H1 (cell line): Measurements from ENCODE around the gene ZNF527. TPM values are rescaled to one million over a fixed set of nuclear protein-coding genes. Genes with fewer than 3 reads are reported as not detected.

Source experiments
- ASH2L ChIP-seq: fragments of 200-600, 300-600 bp; sonication (generic); IDR thresholded peaks from one replicate; pipeline ENCODE4 v1.7.1; 2017; ENCODE audit warnings: low read length
- CBX5 ChIP-seq: fragments of 300-800, 300-1000 bp; sonication (generic); IDR thresholded peaks from 2 replicates; pipeline ENCODE4 v1.7.1; 2016; ENCODE audit warnings: antibody characterized with exemption, low read length, low read depth
- CBX8 ChIP-seq: fragments of 300-800, 300-1000 bp; sonication (generic); IDR thresholded peaks from 2 replicates; pipeline ENCODE4 v1.7.1; 2016; ENCODE audit warnings: low read depth, low read length, borderline replicate concordance
- CEBPB ChIP-seq: IDR thresholded peaks from 2 replicates; pipeline ENCODE4 v1.6.1; 2012; ENCODE audit warnings: low read depth, low read length
- EP300 ChIP-seq, 2 experiments: IDR thresholded peaks; 1 replicate in 1 of 2; 2 replicates in 1 of 2; pipeline ENCODE4 v1.6.1; 2011 to 2012; ENCODE audit warnings: low read depth in 2 of 2, low read length in 2 of 2, mild to moderate bottlenecking in 2 of 2, borderline replicate concordance in 1 of 2, inconsistent platforms in 1 of 2, moderate library complexity in 1 of 2
- GTF2F1 ChIP-seq: IDR thresholded peaks from 2 replicates; pipeline ENCODE4 v1.6.1; 2012; ENCODE audit warnings: low read depth, low read length, improper control_type of control experiment, borderline replicate concordance
- KDM1A ChIP-seq: fragments of 200-600, 300-600 bp; sonication (generic); IDR thresholded peaks from 2 replicates; pipeline ENCODE4 v1.7.1; 2016; ENCODE audit warnings: mild to moderate bottlenecking, low read length, borderline replicate concordance
- KDM4A ChIP-seq: IDR thresholded peaks from one replicate; pipeline ENCODE4 v1.7.1; 2012; ENCODE audit warnings: low read depth, mild to moderate bottlenecking, moderate library complexity, low read length, inconsistent platforms; ENCODE audit not compliant: severe bottlenecking
- NANOG ChIP-seq: IDR thresholded peaks from 2 replicates; pipeline ENCODE4 v1.6.1; 2011; ENCODE audit warnings: low read length, low read depth, mild to moderate bottlenecking, inconsistent platforms; ENCODE audit not compliant: insufficient read depth, poor library complexity, severe bottlenecking
- NRF1 ChIP-seq: IDR thresholded peaks from 2 replicates; pipeline ENCODE4 v1.6.1; 2011; ENCODE audit warnings: mild to moderate bottlenecking, low read depth, low read length, improper control_type of control experiment
- POLR2A ChIP-seq, 2 experiments: IDR thresholded peaks; 1 replicate in 1 of 2; 2 replicates in 1 of 2; pipeline ENCODE4 v1.6.1; 2011; ENCODE audit warnings: low read depth in 2 of 2, low read length in 2 of 2, mild to moderate bottlenecking in 2 of 2; ENCODE audit errors: control extremely low read depth in 1 of 2
- RAD21 ChIP-seq, 2 experiments: IDR thresholded peaks in 1 of 2; conservative IDR thresholded peaks in 1 of 2; 2 replicates each; pipeline ENCODE4 v1.6.1; 2011; ENCODE audit warnings: low read depth in 2 of 2, low read length in 2 of 2, improper control_type of control experiment in 1 of 2, inconsistent platforms in 1 of 2, mild to moderate bottlenecking in 1 of 2, moderate library complexity in 1 of 2
- SIRT6 ChIP-seq: IDR thresholded peaks from one replicate; pipeline ENCODE4 v1.7.1; 2012; ENCODE audit warnings: low read length, inconsistent platforms
- SP2 ChIP-seq: IDR thresholded peaks from 2 replicates; pipeline ENCODE4 v1.6.1; 2012; ENCODE audit warnings: mild to moderate bottlenecking, low read length, inconsistent platforms
- SP4 ChIP-seq: IDR thresholded peaks from 2 replicates; pipeline ENCODE4 v1.6.1; 2012; ENCODE audit warnings: low read length, inconsistent platforms
- SUZ12 ChIP-seq: fragments of 200-600 bp; sonication (generic); IDR thresholded peaks from 2 replicates; pipeline ENCODE4 v1.6.1; 2012; ENCODE audit warnings: mild to moderate bottlenecking, inconsistent platforms, low read length, moderate library complexity, mixed read lengths
- TCF12 ChIP-seq: IDR thresholded peaks from 2 replicates; pipeline ENCODE4 v1.6.1; 2011; ENCODE audit warnings: low read depth, mild to moderate bottlenecking, low read length
- USF2 ChIP-seq: IDR thresholded peaks from 2 replicates; pipeline ENCODE4 v1.6.1; 2011; ENCODE audit warnings: low read length, improper control_type of control experiment
- polyA plus RNA-seq, 7 experiments: library from polyadenylated mRNA; depleted of rRNA in 3 of 7; stranded (reverse) in 5 of 7; unstranded in 2 of 7; fragments of >200 nt in 5 of 7; fragments of 200-250 nt in 2 of 7; gene quantifications; 1 replicate in 5 of 7; 2 replicates in 1 of 7; 4 replicates in 1 of 7; pipeline versions ENCODE4 v1.2.1 to v1.2.3, GENCODE V29; 2011 to 2013; ENCODE audit warnings: missing spikeins in 2 of 7, mixed read lengths in 2 of 7
- total RNA-seq: library from RNA; stranded (reverse); fragmentation: NEBNext Ultra II Directional; extraction: Animal tissue kit (Norgen Biotek cat#: 25700); gene quantifications from 2 replicates; pipeline ENCODE4 v1.2.1, GENCODE V29; 2021
- TF ChIP-seq, protein P1 (sequence below), 3 experiments: IDR thresholded peaks; 1 replicate in 2 of 3; 2 replicates in 1 of 3; pipeline versions ENCODE4 v1.5.1 to v1.6.1; 2011; ENCODE audit warnings: low read length in 3 of 3, mild to moderate bottlenecking in 3 of 3, inconsistent platforms in 2 of 3, low read depth in 1 of 3, moderate library complexity in 1 of 3; ENCODE audit not compliant: insufficient read depth in 1 of 3; ENCODE audit errors: control extremely low read depth in 1 of 3

Gene ZNF527
- total and polyA plus RNA-seq, 2 of the 8 experiments (the other 6 are each of a cell fraction or from before 2014, with no cell fraction given): 2.1 to 4.5 TPM

DNA sequence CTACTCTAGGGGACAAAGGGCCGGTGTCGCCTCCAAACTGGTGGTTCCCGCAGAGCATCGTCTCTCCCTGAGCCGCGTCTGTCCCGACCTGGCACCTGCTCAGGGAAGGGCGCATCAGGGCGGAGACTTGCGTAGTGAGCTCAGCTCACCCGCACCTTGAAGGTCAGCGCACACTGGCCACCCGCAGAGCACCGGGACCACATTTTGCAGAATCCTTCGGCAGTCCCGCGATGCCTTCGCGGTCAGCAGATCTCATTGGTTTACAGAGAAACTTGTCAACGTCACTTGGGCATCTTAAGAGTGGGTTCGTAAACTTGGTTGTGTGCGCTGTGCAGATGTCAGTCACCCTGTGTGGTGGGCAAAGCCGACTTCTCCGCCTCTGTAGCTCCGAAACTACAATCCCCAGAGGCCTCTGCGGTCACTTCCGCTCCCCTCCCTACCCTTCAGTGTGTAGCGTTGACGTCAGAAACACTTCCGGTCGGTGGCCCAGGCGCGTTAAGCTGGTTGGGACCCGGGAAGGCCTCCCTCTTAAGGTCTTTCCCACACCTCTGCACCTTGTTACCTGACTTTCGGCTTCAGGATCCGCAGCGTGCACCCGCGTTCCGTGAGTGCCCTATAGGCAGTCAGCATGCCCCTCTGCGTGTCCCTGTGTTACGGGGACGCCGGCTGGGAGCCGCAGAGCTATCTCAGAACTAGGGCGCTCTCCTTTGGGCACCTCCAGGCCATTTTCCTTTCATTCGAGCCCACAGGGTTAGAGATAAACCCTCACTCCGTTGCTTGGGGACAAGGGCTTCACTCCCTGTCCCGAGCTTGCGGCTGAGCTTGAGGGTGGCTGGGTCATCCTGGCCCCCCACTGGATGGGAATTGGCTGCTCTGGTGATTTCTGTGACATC is 36.5 kb upstream of the ZNF527 start (continued):
- TF ChIP-seq, protein P1, sequence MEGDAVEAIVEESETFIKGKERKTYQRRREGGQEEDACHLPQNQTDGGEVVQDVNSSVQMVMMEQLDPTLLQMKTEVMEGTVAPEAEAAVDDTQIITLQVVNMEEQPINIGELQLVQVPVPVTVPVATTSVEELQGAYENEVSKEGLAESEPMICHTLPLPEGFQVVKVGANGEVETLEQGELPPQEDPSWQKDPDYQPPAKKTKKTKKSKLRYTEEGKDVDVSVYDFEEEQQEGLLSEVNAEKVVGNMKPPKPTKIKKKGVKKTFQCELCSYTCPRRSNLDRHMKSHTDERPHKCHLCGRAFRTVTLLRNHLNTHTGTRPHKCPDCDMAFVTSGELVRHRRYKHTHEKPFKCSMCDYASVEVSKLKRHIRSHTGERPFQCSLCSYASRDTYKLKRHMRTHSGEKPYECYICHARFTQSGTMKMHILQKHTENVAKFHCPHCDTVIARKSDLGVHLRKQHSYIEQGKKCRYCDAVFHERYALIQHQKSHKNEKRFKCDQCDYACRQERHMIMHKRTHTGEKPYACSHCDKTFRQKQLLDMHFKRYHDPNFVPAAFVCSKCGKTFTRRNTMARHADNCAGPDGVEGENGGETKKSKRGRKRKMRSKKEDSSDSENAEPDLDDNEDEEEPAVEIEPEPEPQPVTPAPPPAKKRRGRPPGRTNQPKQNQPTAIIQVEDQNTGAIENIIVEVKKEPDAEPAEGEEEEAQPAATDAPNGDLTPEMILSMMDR (IDR thresholded peaks at IDR 0.05; ENCODE audit: control extremely low read depth in 1 of 3, insufficient read depth in 1 of 3, low read depth in 1 of 3, low read length in 3 of 3): no peak
- no peak for TF ChIP-seq RAD21 (IDR thresholded peaks at IDR 0.05 in 1 of 2, conservative IDR thresholded peaks at IDR 0.05 in 1 of 2; ENCODE audit: low read depth in 2 of 2, low read length in 2 of 2)
- no peak for TF ChIP-seq CBX5
- no peak for TF ChIP-seq NANOG
- TF ChIP-seq ASH2L: no peak
- no peak for TF ChIP-seq SP4
- no peak for TF ChIP-seq KDM1A
- TF ChIP-seq GTF2F1: no peak
- no peak for TF ChIP-seq CEBPB
- TF ChIP-seq KDM4A: peak; percentile 61
- TF ChIP-seq SP2: no peak
- peak; percentile 76 to 93 for TF ChIP-seq POLR2A (IDR thresholded peaks at IDR 0.05; ENCODE audit: control extremely low read depth in 1 of 2, low read depth in 2 of 2, low read length in 2 of 2)
- TF ChIP-seq TCF12: no peak
- TF ChIP-seq SIRT6: no peak
- TF ChIP-seq EP300 (IDR thresholded peaks at IDR 0.05; ENCODE audit: borderline replicate concordance in 1 of 2, low read depth in 2 of 2, low read length in 2 of 2): no peak
- TF ChIP-seq CBX8: no peak
- no peak for TF ChIP-seq USF2
- TF ChIP-seq SUZ12: no peak
- TF ChIP-seq NRF1: no peak
- TF ChIP-seq, all 59 proteins: peak for 15
